GM12892 (cell line): ENCODE results near the gene SEMA3F.

Source experiments
- DNase-seq: peaks from one replicate; pipeline ENCODE4 v3.0.0; 2011; ENCODE audit not compliant: insufficient read length
- FAIRE-seq: peaks from 2 replicates; lab custom pipeline; 2011; peaks lifted over from hg19 to GRCh38; lab: Jason Lieb, UNC
- POLR2A ChIP-seq: IDR thresholded peaks from 2 replicates; pipeline ENCODE4 v1.6.1; 2011; ENCODE audit warnings: low read depth, low read length, control low read depth
- POLR2AphosphoS5 ChIP-seq: IDR thresholded peaks from 2 replicates; pipeline ENCODE4 v1.6.1; 2011; ENCODE audit warnings: low read depth, low read length, control low read depth
- TAF1 ChIP-seq: IDR thresholded peaks from 2 replicates; pipeline ENCODE4 v1.6.1; 2011; ENCODE audit warnings: low read depth, mild to moderate bottlenecking, control low read depth, low read length, borderline replicate concordance

The SEMA3F gene

DNA sequence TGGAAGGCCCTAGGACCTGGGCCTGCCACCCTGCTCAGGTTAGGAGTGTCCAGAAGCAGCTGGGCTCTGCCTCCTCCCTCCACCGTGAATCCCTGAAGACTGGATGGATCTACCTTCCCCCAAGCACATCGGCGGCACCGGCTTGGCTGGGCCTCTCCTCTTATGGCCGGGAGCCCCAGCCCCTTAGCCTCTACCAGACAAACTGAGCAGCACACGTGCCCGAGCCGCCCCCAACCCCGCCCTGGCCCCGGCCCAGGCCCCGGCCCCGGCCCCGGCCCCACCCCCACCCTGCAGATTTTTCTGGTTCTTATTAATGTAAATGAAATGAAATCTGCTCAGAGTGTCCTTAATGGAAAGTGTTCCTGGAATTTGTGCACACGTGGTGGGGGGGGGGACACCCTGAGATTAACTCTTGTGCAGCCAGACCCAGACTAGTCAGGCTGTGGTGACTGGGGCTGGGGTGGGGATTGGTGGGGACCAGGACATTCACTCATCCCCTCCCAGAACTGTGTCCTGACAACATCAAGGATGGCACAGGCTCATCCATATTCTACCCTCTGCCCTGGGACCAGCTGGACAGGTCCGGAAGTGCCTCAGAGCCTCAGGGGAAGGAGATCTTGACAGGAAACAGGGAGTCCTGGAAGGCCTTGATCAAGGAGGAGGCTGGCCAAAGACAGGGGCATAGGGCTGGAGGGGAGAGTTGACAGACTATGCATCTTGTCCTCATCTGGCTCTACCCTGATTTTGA lies 30.9 kb upstream of the SEMA3F start:
- no peak for DNase-seq
- TF ChIP-seq TAF1 (no peak), POLR2A (no peak), POLR2AphosphoS5 (no peak)
- no peak for FAIRE-seq

DNA sequence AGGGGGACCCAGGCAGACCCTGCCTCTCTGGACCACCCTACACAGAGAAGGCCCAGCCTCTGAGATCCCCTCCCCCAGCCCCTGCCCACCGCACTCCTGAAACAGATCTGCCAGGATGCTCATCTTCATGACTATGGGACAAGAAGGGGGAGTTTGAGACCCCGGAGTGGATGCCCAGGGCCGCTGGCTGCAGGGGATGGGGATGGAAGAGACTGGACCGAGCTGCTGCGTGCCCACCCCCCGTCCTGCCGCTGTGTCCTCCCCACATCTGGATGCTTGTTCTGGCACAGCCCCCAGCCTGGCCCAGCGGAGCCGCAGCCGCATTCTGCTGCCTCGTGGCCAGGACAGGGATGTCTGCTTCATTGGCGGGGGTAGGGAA lies 30.3 kb upstream of the SEMA3F start:
- FAIRE-seq (no peak), DNase-seq (no peak)
- TF ChIP-seq POLR2A (no peak), POLR2AphosphoS5 (no peak), TAF1 (no peak)

DNA sequence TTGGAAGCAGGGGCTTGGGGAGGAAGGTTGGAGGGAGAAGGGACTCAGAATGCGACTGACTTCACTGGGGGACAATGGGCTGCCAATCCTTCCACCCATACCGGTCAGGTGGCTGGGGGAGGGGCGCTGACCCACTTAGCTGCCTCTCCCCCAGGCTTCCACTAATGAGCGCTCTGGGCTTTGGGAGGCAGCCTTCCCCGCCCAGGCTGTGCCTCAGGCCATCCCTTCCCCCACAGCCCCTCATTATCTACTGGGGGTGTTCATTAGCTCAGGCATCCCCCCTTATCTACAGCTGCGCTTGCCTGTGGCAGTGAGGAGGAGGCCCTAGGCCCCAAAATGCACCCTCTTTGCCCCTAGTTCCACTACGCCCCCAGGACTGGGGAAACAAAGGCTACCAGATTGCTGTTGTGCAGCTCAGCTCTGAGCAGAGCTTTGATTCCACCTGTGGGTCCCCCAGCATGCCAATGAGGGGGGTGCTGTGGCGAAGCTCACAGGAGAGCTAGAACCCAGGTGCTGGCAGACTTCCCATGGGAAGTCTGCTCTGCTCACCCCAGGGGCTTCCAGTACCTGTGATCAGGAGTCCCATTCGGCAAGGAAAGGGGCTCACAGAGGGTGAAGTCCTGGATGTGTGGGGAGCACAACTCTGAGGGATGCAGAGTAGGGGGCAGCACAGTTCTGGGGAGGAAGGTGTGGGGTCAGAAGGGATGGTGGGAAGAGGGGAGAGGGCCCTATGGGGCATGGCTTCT lies 29.4 kb upstream of the SEMA3F start:
- DNase-seq (no peak), FAIRE-seq (no peak)
- TF ChIP-seq POLR2A (no peak), TAF1 (no peak), POLR2AphosphoS5 (no peak)

DNA sequence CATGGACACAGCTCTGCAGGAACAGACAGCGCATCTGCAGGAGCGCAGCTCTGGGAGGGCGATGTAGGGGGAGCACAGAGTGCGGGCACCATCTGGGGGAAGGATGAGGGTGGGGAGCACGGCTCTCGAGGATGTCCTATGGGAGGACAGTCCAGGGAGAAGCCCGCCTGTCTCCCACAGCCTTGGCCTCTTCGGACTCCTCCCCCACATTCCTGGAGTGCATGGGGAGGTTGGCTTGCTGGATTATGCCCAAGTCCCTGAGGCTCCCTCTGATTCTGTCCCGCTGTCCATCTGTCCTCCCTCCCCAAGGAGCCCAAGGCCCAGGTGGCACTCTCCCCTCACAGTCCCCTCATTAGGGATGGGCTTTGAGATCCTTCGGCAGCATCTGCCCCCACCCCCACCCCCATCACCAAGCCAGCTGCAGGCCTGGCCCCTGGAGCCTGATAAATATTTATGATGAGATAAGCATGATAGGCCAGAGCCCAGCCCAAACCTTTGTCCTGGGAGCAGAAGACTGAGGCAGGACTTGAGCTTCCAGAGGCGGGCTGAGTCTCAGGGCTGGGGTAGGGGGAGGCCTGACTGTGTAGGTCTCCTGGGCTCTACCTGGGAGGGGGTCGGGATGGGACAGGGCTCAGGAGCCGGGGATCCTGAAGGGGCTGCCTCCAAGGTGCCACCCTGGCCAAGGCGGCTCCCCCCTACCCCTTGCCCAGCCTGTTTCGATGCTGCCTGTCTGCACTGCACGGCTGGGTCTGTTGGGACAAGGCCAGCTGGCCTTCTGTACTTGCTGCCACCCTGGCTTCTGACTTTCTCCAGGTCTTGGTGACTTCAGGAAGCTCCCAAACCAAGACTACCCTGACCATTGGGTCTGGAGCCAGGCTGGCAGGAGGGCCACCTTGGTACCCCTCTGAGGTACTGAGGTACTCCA lies 28.6 kb upstream of the SEMA3F start:
- TF ChIP-seq POLR2A: no peak
- no peak for TF ChIP-seq TAF1
- no peak for TF ChIP-seq POLR2AphosphoS5
- no peak for DNase-seq
- no peak for FAIRE-seq

DNA sequence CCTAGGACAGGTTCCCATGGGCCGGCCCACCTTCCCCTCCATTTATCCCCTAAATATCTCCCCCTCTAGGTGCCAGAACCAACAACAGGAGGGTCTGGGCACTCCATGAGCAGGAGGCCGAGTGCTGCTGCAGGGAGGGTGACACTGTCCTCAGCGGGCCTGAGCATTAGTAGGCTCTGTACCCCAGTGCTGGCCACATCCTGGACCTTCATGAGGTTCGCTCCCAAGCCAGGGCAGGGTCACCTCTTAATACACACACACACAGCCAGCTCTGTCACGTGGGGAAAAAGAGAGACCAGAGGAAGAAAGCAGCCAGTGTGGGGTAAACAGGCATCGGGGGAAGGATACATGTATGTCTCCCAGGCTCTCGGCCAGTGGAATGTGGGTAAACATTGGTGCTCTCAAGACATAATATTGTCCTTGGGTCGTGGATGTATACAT lies 27.9 kb upstream of the SEMA3F start:
- no peak for TF ChIP-seq TAF1
- TF ChIP-seq POLR2A: no peak
- TF ChIP-seq POLR2AphosphoS5: no peak
- FAIRE-seq (no peak), DNase-seq (no peak)

DNA sequence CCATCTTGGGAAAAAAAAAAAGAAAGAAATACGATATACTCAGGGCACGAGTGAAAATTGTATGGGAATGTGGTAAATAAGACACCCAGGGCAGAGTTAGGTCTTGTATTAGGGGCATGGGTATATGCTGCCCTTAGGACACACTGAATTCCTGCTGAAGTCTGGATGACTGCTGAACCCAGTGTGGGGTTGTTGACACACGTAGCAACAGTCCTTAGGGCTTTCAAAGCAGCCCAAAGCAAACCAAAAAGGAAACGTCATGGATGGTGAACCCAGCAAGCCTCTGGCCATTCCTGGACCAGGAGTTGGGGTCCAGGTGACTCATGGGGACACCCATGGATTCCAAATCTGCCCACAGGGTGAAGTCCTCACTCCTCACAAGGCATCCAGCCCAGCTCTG lies 27.1 kb upstream of the SEMA3F start:
- no peak for FAIRE-seq
- TF ChIP-seq POLR2AphosphoS5 (no peak), POLR2A (no peak), TAF1 (no peak)
- no peak for DNase-seq

DNA sequence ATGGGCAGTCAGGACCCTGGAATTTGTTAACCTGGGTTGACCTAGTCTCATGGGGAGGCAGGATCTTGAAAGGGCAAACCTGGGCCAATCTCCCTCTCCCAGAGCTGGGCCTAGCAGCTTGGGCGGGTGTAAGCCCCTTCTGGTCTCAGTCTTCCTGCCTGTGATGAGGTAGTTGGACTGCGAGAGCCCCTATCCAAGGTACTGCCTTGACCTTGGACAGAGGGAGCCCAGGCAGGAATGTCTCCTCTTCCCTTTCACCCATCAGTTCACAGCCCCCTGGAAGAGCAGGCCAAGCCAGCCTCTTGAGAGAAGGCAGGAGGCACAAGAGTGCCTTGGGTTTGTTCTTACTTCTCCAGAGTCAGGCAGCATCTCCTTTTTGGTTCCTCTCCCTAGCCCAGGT lies 24.7 kb upstream of the SEMA3F start:
- FAIRE-seq (no peak), DNase-seq (no peak)
- TF ChIP-seq TAF1 (no peak), POLR2AphosphoS5 (no peak), POLR2A (no peak)

DNA sequence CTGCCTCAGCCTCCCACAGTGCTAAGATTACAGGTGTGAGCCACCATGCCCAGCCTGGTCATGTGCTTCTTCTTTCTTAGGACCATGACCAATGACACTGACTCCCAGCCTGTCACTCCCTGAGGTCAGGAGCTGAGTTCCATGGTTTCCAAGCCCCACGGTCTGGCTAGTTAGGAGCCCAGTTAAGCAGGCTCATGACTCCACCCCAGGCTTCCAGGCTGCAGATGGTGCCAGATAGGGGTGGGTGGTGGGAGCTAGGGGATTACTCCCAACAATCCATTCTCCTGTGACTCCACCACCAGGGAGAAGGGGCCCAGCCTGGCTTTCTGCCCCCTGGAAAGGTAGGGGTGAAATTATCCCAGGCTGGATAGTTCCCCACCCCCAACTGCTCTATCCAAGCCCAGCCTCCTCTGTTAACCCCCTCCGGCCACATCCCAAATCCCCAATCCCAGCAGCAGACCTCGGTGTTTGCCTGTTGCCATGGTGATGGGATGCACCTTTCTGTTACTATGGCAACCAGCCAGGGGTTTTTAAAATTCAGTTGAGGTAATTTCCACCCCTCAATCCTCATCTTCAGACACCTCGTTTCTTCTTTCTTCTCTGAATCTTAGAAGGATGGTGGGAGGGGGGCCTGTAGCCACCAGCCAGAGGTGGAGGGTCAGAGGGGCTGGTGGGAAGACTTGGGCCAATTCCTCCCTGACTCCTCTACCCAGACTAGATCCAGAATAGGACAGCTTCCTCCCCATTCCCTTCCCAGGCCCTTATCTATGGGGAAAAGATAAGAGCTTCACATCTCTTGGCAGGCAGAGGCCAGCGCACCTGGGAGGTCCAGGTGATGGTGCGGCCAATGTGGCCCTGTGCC lies 22.5 kb upstream of the SEMA3F start:
- TF ChIP-seq POLR2A (no peak), TAF1 (no peak), POLR2AphosphoS5 (no peak)
- DNase-seq (no peak), FAIRE-seq (no peak)

DNA sequence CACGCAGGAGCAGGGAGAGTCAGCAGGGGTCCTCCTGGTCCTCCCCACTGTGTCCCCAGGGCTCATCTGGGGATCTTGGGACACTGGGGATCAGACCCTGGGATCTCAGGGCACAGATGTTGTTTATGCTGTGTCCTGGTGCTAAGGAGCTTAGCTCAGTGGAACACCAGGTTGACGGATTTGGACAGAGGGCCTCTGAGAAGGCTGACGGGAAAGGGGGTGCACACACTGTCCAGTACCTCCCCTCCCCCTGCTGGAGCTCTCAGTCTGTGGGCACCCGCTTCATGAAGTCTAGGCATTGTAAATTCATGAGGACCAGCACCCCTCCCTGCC lies 21.9 kb upstream of the SEMA3F start:
- FAIRE-seq (no peak), DNase-seq (no peak)
- TF ChIP-seq TAF1 (no peak), POLR2A (no peak), POLR2AphosphoS5 (no peak)

DNA sequence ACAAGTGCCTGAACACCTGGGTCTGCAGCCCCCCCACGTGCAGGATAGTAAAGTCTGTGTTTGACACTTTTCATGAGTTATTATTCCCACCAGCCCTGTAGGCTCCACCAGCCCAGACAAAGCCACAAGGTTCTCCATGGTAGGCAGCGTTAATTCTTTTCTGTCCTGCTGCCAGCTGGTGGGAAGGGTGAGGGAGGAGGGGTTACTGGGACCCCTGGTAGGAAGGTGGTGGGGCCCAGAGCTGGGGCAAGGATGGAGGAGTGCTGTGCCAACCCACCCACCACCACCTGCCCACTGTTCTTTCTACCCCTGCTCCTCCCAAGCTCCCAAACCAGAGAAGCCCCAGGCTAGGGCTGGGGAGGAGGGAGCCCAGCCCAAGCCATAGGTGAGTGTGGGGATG lies 20.8 kb upstream of the SEMA3F start:
- no peak for TF ChIP-seq TAF1
- no peak for TF ChIP-seq POLR2AphosphoS5
- TF ChIP-seq POLR2A: no peak
- FAIRE-seq: no peak
- no peak for DNase-seq

DNA sequence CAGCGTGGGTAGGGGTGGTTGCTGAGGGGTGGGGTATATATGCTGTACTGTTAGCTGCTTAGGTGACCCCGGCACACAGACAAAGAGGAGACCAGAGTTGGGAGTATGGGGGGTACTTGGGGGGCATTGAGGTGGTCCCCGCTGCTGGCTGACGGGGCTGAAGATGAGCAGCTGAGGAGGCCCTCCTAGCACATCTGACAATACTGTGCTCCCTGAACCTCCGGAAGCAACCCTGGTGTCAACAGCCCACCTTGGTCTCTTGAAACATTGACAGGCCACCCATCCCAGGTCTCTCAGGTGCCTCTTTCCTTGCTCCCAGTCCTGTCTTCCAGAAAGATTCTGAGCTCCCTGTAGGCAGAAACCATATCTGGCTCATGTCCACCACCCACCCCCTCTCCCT lies 19.2 kb upstream of the SEMA3F start:
- DNase-seq (no peak), FAIRE-seq (no peak)
- TF ChIP-seq POLR2A (no peak), TAF1 (no peak)

DNA sequence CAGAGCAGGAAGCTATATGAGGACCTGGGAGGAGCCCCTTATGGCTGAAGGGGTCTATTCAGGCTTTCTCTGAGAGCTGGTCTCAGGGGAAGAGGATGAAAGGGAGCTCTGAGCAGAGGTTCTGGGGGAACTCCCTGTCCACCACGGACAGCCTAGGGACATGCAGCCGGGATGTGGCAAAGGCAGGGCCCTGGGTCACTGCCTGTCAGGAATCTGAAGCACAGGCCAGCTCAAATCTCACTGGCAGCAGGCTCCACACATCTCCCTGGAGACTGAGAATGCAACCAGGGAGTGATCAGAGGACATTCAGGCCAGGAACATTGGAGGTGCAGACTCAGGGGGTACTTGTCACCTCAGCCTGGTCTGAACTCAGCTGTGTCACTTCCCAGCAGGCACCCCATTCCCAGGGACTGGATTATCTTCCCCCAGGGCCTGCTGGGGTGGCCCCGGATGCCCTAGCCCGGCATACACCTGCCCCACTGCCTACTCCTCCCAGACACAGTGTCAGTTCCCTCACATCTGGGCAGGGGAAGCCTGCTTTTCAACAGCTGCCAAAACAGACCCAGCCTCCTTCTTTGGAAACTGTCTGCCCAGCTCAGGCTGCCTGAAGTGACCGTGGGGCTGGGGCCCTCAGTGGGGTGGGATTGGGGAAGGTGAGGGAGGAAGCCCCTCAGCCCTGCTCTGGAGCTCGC lies 18.3 kb upstream of the SEMA3F start:
- FAIRE-seq (peak; percentile 5), DNase-seq (no peak)
- TF ChIP-seq POLR2AphosphoS5 (no peak), TAF1 (no peak), POLR2A (no peak)
